ENCODE data around the gene LECT2.

GRCh38 chr5:135976216-135976615 is 21.4 kb upstream of the LECT2 start:
- no peak for TF ChIP-seq SP1 (IDR thresholded peaks at IDR 0.05)
- no peak for TF ChIP-seq BHLHE40 (IDR thresholded peaks at IDR 0.05; ENCODE audit: borderline replicate concordance)
- TF ChIP-seq ZNF384 (IDR thresholded peaks at IDR 0.05) = no peak
